Liver (tissue), 9 donors: Measurements from ENCODE around the gene CLIC5. TPM values are rescaled to one million over a fixed set of nuclear protein-coding genes. Genes with fewer than 3 reads are reported as not detected.

Experiments used
- DNase-seq: peaks from one replicate; pipeline ENCODE4 v3.0.0-alpha.2; 2017; ENCODE audit warnings: low spot score
- H3K27ac ChIP-seq, 2 donors: one replicate each; pipeline ENCODE4 v1.7.0; 2013; ENCODE audit warnings: inconsistent platforms in 2 of 2, low read length in 2 of 2, control low read depth in 1 of 2, low read depth in 1 of 2, mild to moderate bottlenecking in 1 of 2
- H3K27me3 ChIP-seq, 4 donors: one replicate each; pipeline versions ENCODE4 v1.6.1 to v1.7.0; 2013; ENCODE audit warnings: low read length in 3 of 4, inconsistent platforms in 1 of 4, mild to moderate bottlenecking in 1 of 4, moderate library complexity in 1 of 4; ENCODE audit not compliant: control insufficient read depth in 4 of 4, insufficient read depth in 4 of 4
- H3K36me3 ChIP-seq, 4 donors: one replicate each; pipeline versions ENCODE4 v1.6.1 to v1.7.0; 2013; ENCODE audit warnings: low read length in 3 of 4, mild to moderate bottlenecking in 3 of 4, low read depth in 1 of 4, moderate library complexity in 1 of 4; ENCODE audit not compliant: control insufficient read depth in 4 of 4, insufficient read depth in 3 of 4
- H3K4me1 ChIP-seq, 4 donors: one replicate each; pipeline versions ENCODE4 v1.6.1 to v1.7.0; 2013; ENCODE audit warnings: low read length in 3 of 4, mild to moderate bottlenecking in 3 of 4, moderate library complexity in 1 of 4; ENCODE audit not compliant: control insufficient read depth in 4 of 4, insufficient read depth in 4 of 4
- H3K4me3 ChIP-seq, 3 donors: one replicate each; pipeline versions ENCODE4 v1.6.1 to v1.7.0; 2013; ENCODE audit warnings: low read length in 3 of 3, control low read depth in 1 of 3, low read depth in 1 of 3, mild to moderate bottlenecking in 1 of 3
- H3K9ac ChIP-seq, 2 donors: one replicate each; pipeline ENCODE4 v1.7.0; 2013; ENCODE audit warnings: low read length in 2 of 2, mild to moderate bottlenecking in 2 of 2, moderate library complexity in 2 of 2, control low read depth in 1 of 2, low read depth in 1 of 2
- H3K9me3 ChIP-seq, 4 donors: one replicate each; pipeline versions ENCODE4 v1.6.1 to v1.7.0; 2013; ENCODE audit warnings: low read length in 3 of 4; ENCODE audit not compliant: control insufficient read depth in 4 of 4
- ATF3 ChIP-seq: IDR thresholded peaks from 2 replicates; pipeline ENCODE4 v1.6.1; 2016; ENCODE audit warnings: antibody characterized with exemption
- CTCF ChIP-seq: fragments of 150-350 bp; IDR thresholded peaks from 2 replicates; pipeline ENCODE4 v1.5.1; 2017; ENCODE audit warnings: improper control_type of control experiment, low read depth, low read length; ENCODE audit not compliant: missing input control
- FOXA1 ChIP-seq: IDR thresholded peaks from 2 replicates; pipeline ENCODE4 v1.6.1; 2016; ENCODE audit warnings: antibody characterized with exemption
- GABPA ChIP-seq, 2 donors: IDR thresholded peaks in 1 of 2; conservative IDR thresholded peaks in 1 of 2; 2 replicates each; pipeline ENCODE4 v1.6.1; 2016; ENCODE audit warnings: antibody characterized with exemption in 2 of 2, mild to moderate bottlenecking in 1 of 2, moderate library complexity in 1 of 2
- HNF4A ChIP-seq, 2 donors: conservative IDR thresholded peaks; 2 replicates each; pipeline ENCODE4 v1.6.1; 2016; ENCODE audit warnings: antibody characterized with exemption in 2 of 2, mild to moderate bottlenecking in 2 of 2
- HNF4G ChIP-seq: IDR thresholded peaks from 2 replicates; pipeline ENCODE4 v1.6.1; 2016; ENCODE audit warnings: antibody characterized with exemption
- JUND ChIP-seq, 2 donors: IDR thresholded peaks; 2 replicates each; pipeline ENCODE4 v1.6.1; 2016; ENCODE audit warnings: antibody characterized with exemption in 2 of 2
- MAX ChIP-seq: IDR thresholded peaks from 2 replicates; pipeline ENCODE4 v1.6.1; 2016; ENCODE audit warnings: antibody characterized with exemption
- RAD21 ChIP-seq, 2 donors: IDR thresholded peaks; 2 replicates each; pipeline ENCODE4 v1.6.1; 2016; ENCODE audit warnings: antibody characterized with exemption in 2 of 2, mild to moderate bottlenecking in 2 of 2
- SP1 ChIP-seq: IDR thresholded peaks from 2 replicates; pipeline ENCODE4 v1.6.1; 2018; ENCODE audit warnings: antibody characterized with exemption, mild to moderate bottlenecking
- TAF1 ChIP-seq: conservative IDR thresholded peaks from 2 replicates; pipeline ENCODE4 v1.6.1; 2016; ENCODE audit warnings: antibody characterized with exemption, mild to moderate bottlenecking
- YY1 ChIP-seq: IDR thresholded peaks from 2 replicates; pipeline ENCODE4 v1.6.1; 2016; ENCODE audit warnings: antibody characterized with exemption, mild to moderate bottlenecking
- ZBTB33 ChIP-seq: IDR thresholded peaks from 2 replicates; pipeline ENCODE4 v1.6.1; 2016; ENCODE audit warnings: antibody characterized with exemption
- WGBS: extraction: QIAGEN DNeasy Blood & Tissue Kit; methylation state at CpG from one replicate; pipeline ENCODE4 v1.1.7; 2013; 5-methylcytosine and 5-hydroxymethylcytosine counted together
- polyA plus RNA-seq, 2 donors: library from polyadenylated mRNA; stranded (reverse) in 1 of 2; unstranded in 1 of 2; fragments of 200-250 nt in 1 of 2; fragments of >200 nt in 1 of 2; fragmentation: Nextera tagmentation in 1 of 2; extraction: Ambion mirVana in 1 of 2; gene quantifications; one replicate each; pipeline versions ENCODE4 v1.2.1 to v1.2.3, GENCODE V29; 2013 to 2015
- total RNA-seq, 2 donors: library from RNA; depleted of rRNA; stranded (reverse); fragments of >200 nt; gene quantifications; one replicate each; pipeline ENCODE4 v1.2.3, GENCODE V29; 2014
- donor health status: healthy.
- donor health status: healthy.
- donor health status: healthy.
- donor health status: healthy.
- donor health status: healthy.

CLIC5 gene
- total and polyA plus RNA-seq, 4 donors, result 0.05 to 0.33 (median 0.14) TPM

- WGBS, result 92% methylated on average over 5 of the region's 5 CpGs
- no peaks in the 10 kb centered on the region for H3K36me3 ChIP-seq
- no peak overlapping the region for H3K4me3 ChIP-seq
- no peak for DNase-seq
- TF ChIP-seq HNF4A (conservative IDR thresholded peaks at IDR 0.05) (no peak), TAF1 (no peak)
- H3K9ac ChIP-seq, result no peak overlapping the region
- peaks cover 0 to 4% (median 0%) of the 10 kb centered on the region in 4 donors for H3K9me3 ChIP-seq
- no peak overlapping the region for H3K27ac ChIP-seq
- peaks cover 1 to 8% (median 6%) of the 10 kb centered on the region in 4 donors for H3K4me1 ChIP-seq
- peaks cover 0 to 6% (median 0%) of the 10 kb centered on the region in 4 donors for H3K27me3 ChIP-seq
Observed at GRCh38 chr6:46022106-46022948, 6.7 kb upstream of the CLIC5 start.

GRCh38 chr6:46017726-46018125 lies 2.1 kb upstream of the CLIC5 start:
- no peak for DNase-seq
- Histone ChIP-seq H3K27me3 (peaks cover 0 to 8% (median under 1%) of the 10 kb centered on the region in 4 donors), H3K4me3 (no peak overlapping the region), H3K9ac (no peak overlapping the region), H3K36me3 (no peaks in the 10 kb centered on the region), H3K9me3 (peaks cover 0 to 11% (median 0%) of the 10 kb centered on the region in 4 donors), H3K4me1 (peaks cover 0 to 14% (median 9%) of the 10 kb centered on the region in 4 donors), H3K27ac (no peak overlapping the region)
- WGBS, result 83% methylated on average over 2 of the region's 2 CpGs
- TF ChIP-seq YY1, result no peak

GRCh38 chr6:46016063-46016608 lies 476 bp upstream of the CLIC5 start:
- H3K36me3 ChIP-seq, result no peaks in the 10 kb centered on the region
- H3K27me3 ChIP-seq, result peaks cover 0 to 8% (median under 1%) of the 10 kb centered on the region in 4 donors
- DNase-seq, result no peak
- H3K27ac ChIP-seq, result no peak overlapping the region
- no peak overlapping the region for H3K9ac ChIP-seq
- H3K4me3 ChIP-seq, result peak overlapping the region in 1 of 3 donors; percentile 57
- peaks cover 0 to 14% (median 9%) of the 10 kb centered on the region in 4 donors for H3K4me1 ChIP-seq
- WGBS, result 47% methylated on average over 8 of the region's 8 CpGs
- H3K9me3 ChIP-seq, result peaks cover 0 to 11% (median 0%) of the 10 kb centered on the region in 4 donors
- TF ChIP-seq MAX (no peak), JUND (IDR thresholded peaks at IDR 0.05) (no peak), FOXA1 (no peak), YY1 (no peak), GABPA (IDR thresholded peaks at IDR 0.05 in 1 of 2, conservative IDR thresholded peaks at IDR 0.05 in 1 of 2) (no peak), SP1 (no peak), RAD21 (IDR thresholded peaks at IDR 0.05) (no peak)

- 26% methylated on average over 21 of the region's 21 CpGs for WGBS
- no peaks in the 10 kb centered on the region for H3K36me3 ChIP-seq
- H3K9me3 ChIP-seq, result peaks cover 0 to 11% (median 0%) of the 10 kb centered on the region in 4 donors
- DNase-seq, result no peak
- H3K27ac ChIP-seq, result no peak overlapping the region
- H3K9ac ChIP-seq, result no peak overlapping the region
- H3K27me3 ChIP-seq, result peaks cover 0 to 8% (median under 1%) of the 10 kb centered on the region in 4 donors
- H3K4me3 ChIP-seq, result peak overlapping the region in 2 of 3 donors; percentile 4 to 57
- peaks cover 0 to 14% (median 9%) of the 10 kb centered on the region in 4 donors for H3K4me1 ChIP-seq
- TF ChIP-seq SP1, result no peak
- TF ChIP-seq YY1, result no peak
- no peak for TF ChIP-seq ATF3
- TF ChIP-seq HNF4G, result no peak
- TF ChIP-seq ZBTB33, result no peak
- TF ChIP-seq CTCF, result no peak
- TF ChIP-seq MAX, result no peak
Observed at GRCh38 chr6:46014511-46015118, 1.0 kb downstream of the CLIC5 start.
